SK-N-MC (cell line): ENCODE data around the gene CDKN2AIPNL.

ENCODE experiments used
- EZH2 ChIP-seq: fragments of 200-600 bp; sonication (generic); IDR thresholded peaks from one replicate; pipeline ENCODE4 v1.6.1; 2017; ENCODE audit warnings: antibody characterized with exemption
- POLR2AphosphoS5 ChIP-seq: IDR thresholded peaks from 2 replicates; pipeline ENCODE4 v1.6.1; 2012; ENCODE audit warnings: mild to moderate bottlenecking, low read depth, low read length, borderline replicate concordance

DNA sequence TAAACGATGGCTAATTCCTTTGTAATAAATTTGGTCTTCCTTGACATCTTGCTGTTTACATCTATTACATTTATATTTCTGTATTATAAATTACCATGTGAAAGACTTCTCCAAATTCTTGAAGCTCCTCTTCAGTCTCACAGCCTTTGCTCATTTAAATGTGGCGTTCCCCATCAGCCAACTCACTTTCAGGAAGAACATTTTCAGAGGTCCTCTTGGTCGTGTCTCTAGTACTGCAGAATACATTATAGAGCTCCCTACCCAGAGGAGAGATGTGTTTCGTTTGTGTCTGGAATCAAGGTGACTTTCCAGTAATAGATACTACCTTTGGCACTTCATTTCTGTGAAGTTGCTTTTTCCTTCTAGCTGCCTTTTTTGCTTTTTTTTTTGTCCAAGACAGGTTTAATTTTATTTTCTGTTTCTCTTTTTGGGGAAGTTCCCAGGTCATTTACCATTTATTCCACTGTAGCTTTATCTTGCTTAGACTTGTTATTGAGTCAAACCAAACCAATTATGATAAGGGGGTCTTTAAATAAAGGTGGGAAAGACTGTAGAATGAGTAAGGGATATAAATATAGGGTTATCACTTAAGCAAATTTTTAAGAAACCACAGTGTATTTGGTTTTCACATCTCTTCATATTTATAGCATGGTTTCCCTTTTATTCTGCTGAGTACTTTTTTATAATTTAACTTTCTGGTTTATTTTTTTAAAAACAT, 27.5 kb downstream of the CDKN2AIPNL start:
- TF ChIP-seq EZH2 (no peak), POLR2AphosphoS5 (no peak)
